ENCODE measurements around the gene HBZ.

DNA sequence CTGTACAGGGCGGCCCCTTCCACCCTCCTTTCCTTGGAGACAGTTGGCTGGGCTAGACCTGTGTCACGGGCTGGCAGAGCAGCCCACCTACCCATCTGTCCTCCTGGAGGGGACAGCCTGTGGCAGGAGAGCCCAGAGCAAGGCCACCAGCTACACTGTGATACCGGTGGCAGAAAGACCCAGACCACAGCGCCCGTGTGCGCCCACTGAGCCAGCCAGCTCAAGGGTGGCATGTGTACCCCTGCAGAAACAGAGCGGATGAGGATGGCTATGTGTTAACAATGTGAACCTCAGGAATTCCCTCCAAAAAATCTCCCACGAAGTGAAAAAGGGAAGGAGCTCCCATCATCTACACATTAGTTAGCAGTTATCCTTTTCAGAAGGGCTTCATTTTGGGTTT, 34.9 kb downstream of the HBZ start:
- TF ChIP-seq, protein P1, sequence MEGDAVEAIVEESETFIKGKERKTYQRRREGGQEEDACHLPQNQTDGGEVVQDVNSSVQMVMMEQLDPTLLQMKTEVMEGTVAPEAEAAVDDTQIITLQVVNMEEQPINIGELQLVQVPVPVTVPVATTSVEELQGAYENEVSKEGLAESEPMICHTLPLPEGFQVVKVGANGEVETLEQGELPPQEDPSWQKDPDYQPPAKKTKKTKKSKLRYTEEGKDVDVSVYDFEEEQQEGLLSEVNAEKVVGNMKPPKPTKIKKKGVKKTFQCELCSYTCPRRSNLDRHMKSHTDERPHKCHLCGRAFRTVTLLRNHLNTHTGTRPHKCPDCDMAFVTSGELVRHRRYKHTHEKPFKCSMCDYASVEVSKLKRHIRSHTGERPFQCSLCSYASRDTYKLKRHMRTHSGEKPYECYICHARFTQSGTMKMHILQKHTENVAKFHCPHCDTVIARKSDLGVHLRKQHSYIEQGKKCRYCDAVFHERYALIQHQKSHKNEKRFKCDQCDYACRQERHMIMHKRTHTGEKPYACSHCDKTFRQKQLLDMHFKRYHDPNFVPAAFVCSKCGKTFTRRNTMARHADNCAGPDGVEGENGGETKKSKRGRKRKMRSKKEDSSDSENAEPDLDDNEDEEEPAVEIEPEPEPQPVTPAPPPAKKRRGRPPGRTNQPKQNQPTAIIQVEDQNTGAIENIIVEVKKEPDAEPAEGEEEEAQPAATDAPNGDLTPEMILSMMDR (IDR thresholded peaks at IDR 0.05), result no peak
- no peak for TF ChIP-seq POLR2AphosphoS5 (IDR thresholded peaks at IDR 0.05)

Data from breast epithelium (tissue), 3 donors.